ENCODE results near the gene MGAT5.
A peak's percentile ranks its signal among the peaks of the same experiment; 100 is the strongest.

Gene MGAT5

DNA sequence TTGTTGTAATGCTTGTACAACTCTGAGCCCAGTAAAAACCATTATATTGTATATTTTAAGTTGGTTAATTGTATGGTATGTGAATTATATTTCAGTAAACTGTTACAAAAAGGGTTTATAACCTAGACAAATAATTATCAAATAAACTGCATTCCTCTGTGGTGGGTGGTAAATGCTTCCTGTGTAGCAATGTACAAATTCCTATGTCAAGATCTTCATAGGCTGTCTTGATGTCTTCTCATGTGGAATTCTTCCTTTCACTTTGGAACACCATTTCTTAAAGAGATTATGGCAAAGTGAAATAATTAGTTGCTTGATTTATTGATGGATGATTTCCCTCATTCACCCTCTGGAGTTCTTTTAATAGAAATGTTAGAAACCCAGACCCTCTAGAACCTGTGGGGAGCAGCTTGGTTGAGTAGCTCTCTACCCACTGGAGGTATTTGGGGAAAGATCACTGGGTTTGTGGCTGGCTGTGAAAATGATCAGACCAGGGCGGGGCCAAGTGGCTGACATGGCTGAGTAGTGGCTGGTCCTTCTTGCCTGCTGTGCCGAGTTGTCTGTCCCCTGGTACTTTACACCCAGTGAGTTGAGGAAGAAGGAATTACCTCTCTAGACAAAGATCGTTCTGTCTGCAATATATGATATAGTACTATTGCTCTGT lies 22.4 kb upstream of the MGAT5 start:
- no peak for DNase-seq

- DNase-seq = no peak
Measured at GRCh38 chr2:134231965-134232340, 21.9 kb upstream of the MGAT5 start.

GRCh38 chr2:134232461-134232860 lies 21.4 kb upstream of the MGAT5 start:
- no peak for DNase-seq

DNA sequence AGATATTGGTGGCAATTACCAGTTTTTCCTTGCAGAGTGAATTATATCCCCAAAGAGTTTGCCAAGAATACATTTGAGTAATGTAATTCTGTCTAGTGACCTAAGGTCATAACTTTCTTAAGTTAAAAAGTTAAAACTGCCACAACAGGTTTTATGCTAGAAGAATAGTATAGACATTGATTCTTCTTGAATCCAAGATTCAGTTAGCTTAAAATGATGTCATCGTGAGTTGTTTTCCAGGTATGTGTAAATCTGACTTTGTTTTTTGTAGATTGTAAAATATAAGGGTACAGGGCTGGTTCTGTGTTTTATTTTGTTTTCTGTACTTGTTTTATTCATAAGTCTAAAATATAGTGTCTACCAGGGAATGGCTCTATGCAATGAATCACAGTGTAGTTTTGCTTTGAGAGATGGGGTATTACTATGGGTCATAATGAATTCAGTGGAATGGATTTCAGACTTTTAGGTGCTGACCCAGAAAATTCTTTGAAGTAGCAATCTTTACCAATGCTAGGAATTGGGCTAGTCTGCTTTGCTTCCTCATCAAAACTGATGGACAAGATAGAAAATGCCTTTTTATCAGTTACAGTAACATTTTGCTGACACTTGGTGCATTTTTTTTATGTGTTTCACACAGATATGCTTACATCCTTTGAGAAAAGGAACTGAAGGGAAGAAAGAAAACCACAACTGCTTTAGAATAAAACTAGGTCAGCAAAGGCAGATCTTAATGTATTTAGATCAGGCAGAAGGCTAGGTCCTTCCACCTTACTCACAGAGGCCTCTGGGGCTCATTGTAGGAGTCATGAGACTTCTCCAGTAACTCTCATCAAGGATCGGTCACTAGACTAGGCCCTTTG lies 20.8 kb upstream of the MGAT5 start:
- DNase-seq = no peak

GRCh38 chr2:134233728-134234136 lies 20.1 kb upstream of the MGAT5 start:
- DNase-seq = no peak

DNA sequence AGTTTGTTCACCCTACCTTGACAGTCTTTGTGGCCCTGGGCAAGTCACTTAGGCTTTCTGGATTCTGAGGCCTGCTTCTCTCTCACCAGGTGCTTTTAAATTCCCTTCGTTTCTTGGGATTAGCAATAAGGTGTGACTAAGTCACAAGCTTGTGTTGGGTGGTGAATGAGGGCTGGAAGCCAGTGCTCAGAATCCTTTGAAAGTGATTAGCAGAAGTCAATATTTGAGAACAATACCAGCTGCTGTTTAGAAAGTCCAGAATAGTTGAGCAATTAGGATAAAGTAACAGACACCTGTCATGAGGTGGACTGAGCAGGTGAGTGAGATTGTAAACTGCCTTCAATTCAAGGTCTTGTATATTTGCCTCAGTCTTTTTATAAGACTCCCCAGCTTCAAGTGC lies 19.3 kb upstream of the MGAT5 start:
- DNase-seq = no peak

GRCh38 chr2:134235510-134236144 lies 18.2 kb upstream of the MGAT5 start:
- no peak for DNase-seq

DNA sequence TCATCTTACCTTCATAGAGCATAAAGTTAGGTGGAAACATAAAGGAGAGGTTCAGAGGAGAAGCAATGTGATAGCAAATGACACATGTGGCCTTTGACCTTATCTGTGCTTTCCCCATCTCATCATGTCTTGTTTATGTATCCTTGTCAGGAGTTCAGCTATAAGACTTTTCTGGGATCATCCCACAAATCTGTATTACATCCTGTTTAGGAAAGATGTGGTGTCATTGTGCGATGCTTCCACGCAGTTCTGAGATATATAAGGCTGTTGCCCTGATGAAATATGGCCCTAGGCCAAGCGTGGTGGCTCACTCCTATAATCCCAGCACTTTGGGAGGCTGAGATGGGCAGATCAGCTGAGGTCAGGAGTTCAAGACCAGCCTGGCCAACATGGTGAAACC lies 15.5 kb upstream of the MGAT5 start:
- no peak for DNase-seq

DNA sequence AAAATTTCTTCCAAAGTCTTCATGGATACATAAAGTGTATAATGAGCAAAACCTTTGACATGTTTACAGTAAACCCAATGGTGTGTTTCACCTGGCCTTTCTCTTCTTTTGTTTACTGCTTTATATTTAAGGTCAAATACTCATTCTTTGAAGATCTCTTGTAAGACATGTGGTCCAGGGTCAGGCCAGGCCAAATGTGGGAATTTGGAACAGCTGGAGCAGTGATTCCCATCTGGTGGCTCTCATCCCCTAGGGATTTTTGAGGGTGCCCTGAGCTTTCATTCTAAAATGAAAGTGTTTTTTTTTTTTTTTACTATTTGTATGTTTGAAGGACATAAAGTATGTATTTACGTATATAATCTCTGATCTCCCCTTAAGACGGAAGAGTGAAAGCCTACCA lies 13.8 kb upstream of the MGAT5 start:
- DNase-seq = no peak

GRCh38 chr2:134241911-134242310 lies 12.0 kb upstream of the MGAT5 start:
- no peak for DNase-seq

DNA sequence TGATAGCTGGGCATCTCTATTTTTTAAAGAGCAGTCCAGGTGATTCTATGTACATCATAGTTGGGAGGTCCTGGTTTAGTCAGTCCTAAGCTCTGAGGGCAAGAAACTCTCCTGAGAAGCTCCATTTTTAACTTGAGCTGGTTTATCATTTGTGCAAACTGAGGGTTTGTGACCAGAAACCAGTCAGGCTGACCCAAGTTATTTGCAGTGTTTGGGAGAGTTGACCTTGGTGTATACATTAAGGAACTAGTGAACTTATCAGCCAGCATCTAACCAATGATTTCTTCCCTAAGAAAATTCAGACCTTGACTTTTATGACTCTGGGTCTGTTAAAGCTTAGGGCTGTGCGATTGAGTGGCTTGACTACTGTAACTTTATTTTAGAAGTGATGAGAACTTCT lies 10.6 kb upstream of the MGAT5 start:
- no peak for DNase-seq

DNA sequence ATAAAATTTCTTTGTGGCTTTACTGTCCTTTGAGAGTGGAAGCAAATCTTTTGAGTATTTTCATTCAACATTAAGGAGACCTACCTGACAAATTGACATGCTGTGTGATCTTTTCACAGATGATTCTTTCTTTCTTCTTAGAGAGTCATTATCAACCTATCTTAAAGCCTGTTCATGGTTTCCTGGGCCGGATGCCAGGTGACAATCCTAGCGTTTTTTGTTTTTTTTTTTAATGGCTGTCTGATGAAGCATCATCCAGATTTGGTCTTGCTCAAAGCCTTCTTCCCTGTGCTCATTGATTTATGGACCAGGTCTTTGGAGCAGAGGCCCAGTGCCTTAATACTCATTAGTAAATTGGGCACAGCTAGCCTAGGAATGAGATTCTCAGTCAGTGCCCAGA lies 9.8 kb upstream of the MGAT5 start:
- no peak for DNase-seq

GRCh38 chr2:134244587-134244986 lies 9.3 kb upstream of the MGAT5 start:
- no peak for DNase-seq

GRCh38 chr2:134245340-134245984 lies 8.4 kb upstream of the MGAT5 start:
- DNase-seq = peak; percentile 60

- no peak for DNase-seq
Measured at GRCh38 chr2:134246154-134246874, 7.6 kb upstream of the MGAT5 start.

GRCh38 chr2:134247679-134248078 lies 6.2 kb upstream of the MGAT5 start:
- DNase-seq = no peak

DNA sequence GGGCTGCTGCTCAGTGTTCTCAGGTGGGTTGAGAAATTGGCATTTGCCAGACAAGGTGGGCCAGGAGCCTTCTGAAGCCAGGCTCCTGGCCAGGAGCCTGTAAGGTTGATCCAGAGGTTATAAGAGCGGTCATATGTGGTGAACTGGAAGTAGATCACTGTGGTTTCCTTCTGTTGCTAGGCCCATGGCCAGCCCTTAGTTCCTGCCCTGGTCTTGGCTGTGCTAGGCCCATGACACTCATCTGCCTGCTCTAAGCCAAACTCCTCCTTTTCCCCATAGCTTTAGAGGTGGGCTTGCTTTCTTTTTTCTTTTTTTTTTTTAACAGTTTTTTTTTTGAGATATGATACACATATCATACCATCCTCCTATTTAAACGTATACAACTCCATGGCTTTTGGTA lies 5.0 kb upstream of the MGAT5 start:
- DNase-seq = no peak

DNA sequence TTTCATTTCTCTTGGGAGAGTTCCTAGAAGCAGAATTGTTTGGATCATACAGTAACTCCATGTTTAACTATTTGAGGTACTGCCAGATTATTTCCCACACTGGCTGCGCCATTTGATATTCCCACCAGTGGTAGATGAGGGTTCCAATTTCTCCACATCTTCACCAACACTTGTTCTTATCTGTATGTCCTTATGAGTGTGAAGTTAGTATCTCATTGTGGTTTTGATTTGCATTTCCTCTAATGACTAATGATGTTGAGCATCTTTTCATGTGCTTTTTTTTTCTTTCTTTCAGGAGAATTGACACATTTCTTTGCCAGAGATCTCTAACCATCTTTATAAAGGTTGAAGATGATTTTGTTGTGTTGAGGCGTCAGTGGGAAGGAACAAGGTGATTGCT lies 4.1 kb upstream of the MGAT5 start:
- DNase-seq = no peak

GRCh38 chr2:134250840-134251461 lies 2.9 kb upstream of the MGAT5 start:
- no peak for DNase-seq

DNA sequence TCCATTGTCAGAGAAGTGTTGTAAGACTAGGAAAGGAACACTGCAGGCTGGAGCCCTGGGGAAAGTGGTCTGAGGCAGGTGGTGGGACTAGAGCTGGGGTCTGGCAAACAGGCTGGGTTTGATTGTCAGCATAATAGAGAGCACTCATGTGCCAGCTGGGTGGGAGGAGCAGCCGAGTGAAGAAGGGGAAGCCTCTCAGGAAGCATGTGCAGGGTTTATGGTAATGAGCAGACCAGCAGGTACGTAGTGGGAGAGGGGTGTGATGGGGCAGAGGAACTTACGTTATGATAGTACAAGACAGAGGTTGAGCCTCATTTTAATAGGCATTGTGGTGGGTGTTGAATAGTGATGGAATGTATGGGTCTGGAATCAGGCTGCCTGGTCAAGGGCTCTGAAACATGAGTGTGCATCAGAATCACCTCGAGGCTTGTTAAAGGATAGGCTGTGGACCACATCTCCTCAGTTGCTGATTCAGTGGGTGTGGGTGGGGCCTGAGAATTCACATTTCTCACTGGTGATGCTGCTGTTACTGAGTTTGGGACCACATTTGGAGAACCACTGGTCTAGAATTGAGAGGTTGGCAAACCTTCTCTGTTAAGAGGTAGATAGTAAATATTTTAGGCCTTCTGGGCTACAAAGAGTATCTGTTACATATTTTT lies 1.7 kb upstream of the MGAT5 start:
- peak; percentile 8 for DNase-seq

DNA sequence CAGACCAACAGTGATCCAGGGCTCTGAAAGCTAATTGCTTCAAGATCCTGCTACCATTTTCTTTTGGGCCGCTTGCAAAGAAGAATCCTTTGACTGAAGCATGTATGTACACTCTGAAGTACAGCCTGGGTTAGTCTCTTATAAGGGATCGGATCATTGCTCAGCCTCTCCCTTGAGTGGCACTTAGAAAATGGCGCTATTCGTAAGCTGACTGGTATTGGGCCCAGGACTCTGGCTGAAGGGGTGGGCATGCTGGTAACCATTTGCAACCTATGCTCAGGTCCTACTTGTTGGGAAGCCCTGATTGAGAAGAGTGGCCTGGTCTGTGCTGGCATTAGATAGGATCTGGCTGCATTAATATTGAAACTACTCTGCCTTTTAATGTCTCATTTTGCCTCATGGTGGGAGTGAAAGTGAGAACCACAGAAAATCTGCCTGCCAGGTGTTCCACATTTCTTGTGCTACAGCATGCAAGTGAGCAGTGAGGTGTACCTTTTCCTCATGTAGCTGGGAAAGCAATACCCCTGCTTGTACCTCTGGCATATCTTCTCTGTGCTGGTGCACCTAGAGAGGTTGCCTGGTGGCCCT lies 661 bp upstream of the MGAT5 start:
- no peak for DNase-seq

GRCh38 chr2:134254824-134255223 lies 952 bp downstream of the MGAT5 start:
- DNase-seq = no peak

Data from NCI-H1092 (cell line).